HepG2 (cell line): ENCODE measurements around the gene VAMP8. TPM values are rescaled to one million over a fixed set of nuclear protein-coding genes. Genes with fewer than 3 reads are reported as not detected.

Experiments
- ATF7 ChIP-seq, 2 experiments: fragments of 450-650 bp in 1 of 2; sonication (generic) in 1 of 2; formaldehyde crosslinking in 1 of 2; IDR thresholded peaks; 2 replicates each; pipeline versions ENCODE4 v1.4.0 to v1.6.1; 2016 to 2020; ENCODE audit warnings: antibody characterized with exemption in 1 of 2, mild to moderate bottlenecking in 1 of 2, missing genetic modification reagents in 1 of 2
- BHLHE40 ChIP-seq: IDR thresholded peaks from 2 replicates; pipeline ENCODE4 v1.6.1; 2011; ENCODE audit warnings: low read length, improper control_type of control experiment
- BORCS8-MEF2B ChIP-seq: sonication (generic); formaldehyde crosslinking; IDR thresholded peaks from 2 replicates; pipeline ENCODE4 v1.8.0; 2022; ENCODE audit warnings: mild to moderate bottlenecking, missing genetic modification reagents
- BRCA1 ChIP-seq: sonication (generic); formaldehyde crosslinking; IDR thresholded peaks from 2 replicates; pipeline ENCODE4 v1.4.0; 2020; ENCODE audit warnings: missing genetic modification reagents
- ERF ChIP-seq: IDR thresholded peaks from 2 replicates; pipeline ENCODE4 v1.6.1; 2018; ENCODE audit warnings: missing biosample characterization, missing genetic modification reagents
- GABPA ChIP-seq, 2 experiments: IDR thresholded peaks; 2 replicates each; pipeline ENCODE4 v1.6.1; 2011 to 2016; ENCODE audit warnings: low read depth in 2 of 2, low read length in 1 of 2, missing biosample characterization in 1 of 2, missing genetic modification characterization in 1 of 2
- GZF1 ChIP-seq: sonication (generic); formaldehyde crosslinking; IDR thresholded peaks from 2 replicates; pipeline ENCODE4 v1.5.1; 2020; ENCODE audit warnings: mild to moderate bottlenecking, missing genetic modification reagents
- PCBP2 ChIP-seq: fragments of 200-400 bp; formaldehyde crosslinking; optimal IDR thresholded peaks from 2 replicates; pipeline ENCODE3; 2018; ENCODE audit warnings: low read length, low read depth; ENCODE audit not compliant: poor library complexity, severe bottlenecking
- RCOR2 ChIP-seq: IDR thresholded peaks from 2 replicates; pipeline ENCODE4 v1.6.1; 2016; ENCODE audit warnings: missing biosample characterization, missing genetic modification reagents
- SOX6 ChIP-seq, 2 experiments: fragments of 450-650 bp in 1 of 2; sonication (generic) in 1 of 2; formaldehyde crosslinking in 1 of 2; IDR thresholded peaks; 2 replicates each; pipeline versions ENCODE4 v1.4.0 to v1.6.1; 2017 to 2020; ENCODE audit warnings: antibody characterized with exemption in 1 of 2, mild to moderate bottlenecking in 1 of 2, missing genetic modification reagents in 1 of 2
- TBX3 ChIP-seq: fragments of 450-650 bp; IDR thresholded peaks from 2 replicates; pipeline ENCODE4 v1.6.1; 2017; ENCODE audit warnings: antibody characterized with exemption, mild to moderate bottlenecking, inconsistent platforms, borderline replicate concordance
- TMF1 ChIP-seq: sonication (generic); formaldehyde crosslinking; IDR thresholded peaks from 2 replicates; pipeline ENCODE4 v1.8.1; 2022; ENCODE audit warnings: low read depth, missing genetic modification reagents
- ZNF296 ChIP-seq: sonication (generic); formaldehyde crosslinking; conservative IDR thresholded peaks from 2 replicates; pipeline ENCODE4 v1.5.0; 2020; ENCODE audit warnings: mild to moderate bottlenecking, missing genetic modification reagents
- ZNF567 ChIP-seq: sonication (generic); formaldehyde crosslinking; IDR thresholded peaks from 2 replicates; pipeline ENCODE4 v1.8.1; 2023; ENCODE audit warnings: mild to moderate bottlenecking, missing genetic modification reagents, borderline replicate concordance
- ZNF607 ChIP-seq: sonication (generic); formaldehyde crosslinking; IDR thresholded peaks from 2 replicates; pipeline ENCODE4 v1.5.1; 2020; ENCODE audit warnings: missing genetic modification reagents, mild to moderate bottlenecking, borderline replicate concordance
- ZNF616 ChIP-seq: sonication (generic); formaldehyde crosslinking; IDR thresholded peaks from 2 replicates; pipeline ENCODE4 v1.5.0; 2020; ENCODE audit warnings: low read depth, mild to moderate bottlenecking, missing genetic modification reagents
- ZNF646 ChIP-seq: sonication (generic); formaldehyde crosslinking; IDR thresholded peaks from 2 replicates; pipeline ENCODE4 v1.9.0; 2021; ENCODE audit warnings: mild to moderate bottlenecking, missing genetic modification reagents
- ZNF678 ChIP-seq: sonication (generic); formaldehyde crosslinking; IDR thresholded peaks from 2 replicates; pipeline ENCODE4 v1.4.0; 2020; ENCODE audit warnings: mild to moderate bottlenecking, missing genetic modification reagents
- polyA plus RNA-seq, 8 experiments: library from polyadenylated mRNA; depleted of rRNA in 3 of 8; stranded (reverse) in 7 of 8; unstranded in 1 of 8; fragments of >200 nt; fragmentation: Illumina TruSeq in 4 of 8; extraction: Trizol in 4 of 8; gene quantifications; 2 replicates each; pipeline versions ENCODE4 v1.2.1 to v1.2.3, GENCODE V29; 2011 to 2016; ENCODE audit warnings: low read depth in 4 of 8, missing spikeins in 1 of 8, mixed read lengths in 1 of 8; ENCODE audit not compliant: insufficient read depth in 1 of 8
- total RNA-seq, 5 experiments: library from RNA; depleted of rRNA; stranded (reverse); fragments of >200 nt; fragmentation: Illumina TruSeq; extraction: Trizol; gene quantifications; 2 replicates each; pipeline ENCODE4 v1.2.3, GENCODE V29; 2016; ENCODE audit warnings: low read depth in 1 of 5
- TF ChIP-seq, protein P1 (sequence below): sonication (generic); formaldehyde crosslinking; IDR thresholded peaks from 2 replicates; pipeline ENCODE4 v1.8.0; 2022; ENCODE audit warnings: mild to moderate bottlenecking, missing genetic modification reagents, borderline replicate concordance

VAMP8 gene
- total and polyA plus RNA-seq, 2 of the 13 experiments (the other 11 are each of a cell fraction or from before 2014, with no cell fraction given): 83.3 to 157 TPM

GRCh38 chr2:85611217-85611704 lies 33.9 kb downstream of the VAMP8 start (continued):
- no peak for TF ChIP-seq ATF7 (IDR thresholded peaks at IDR 0.05)
- peak; percentile 16; the same call in 1 of the 2 replicates for TF ChIP-seq ATF7 (CRISPR knock-in tag; IDR thresholded peaks at IDR 0.05)
- 0 out of 2 replicates have a peak, but pooled peaks have one; percentile 14 for TF ChIP-seq ZNF567 (CRISPR knock-in tag)
- TF ChIP-seq SOX6 (IDR thresholded peaks at IDR 0.05): no peak
- no peak for TF ChIP-seq SOX6 (CRISPR knock-in tag; IDR thresholded peaks at IDR 0.05)
- 0 out of 2 replicates have a peak, but pooled peaks have one; percentile 19 for TF ChIP-seq ZNF296 (CRISPR knock-in tag)
- TF ChIP-seq RCOR2: no peak
- 0 out of 2 replicates have a peak, but pooled peaks have one; percentile 21 for TF ChIP-seq GZF1 (CRISPR knock-in tag)
- 0 out of 2 replicates have a peak, but pooled peaks have one; percentile 64 for TF ChIP-seq ZNF678 (CRISPR knock-in tag)
- TF ChIP-seq BHLHE40: no peak
- no peak for TF ChIP-seq ZNF616 (CRISPR knock-in tag)
- TF ChIP-seq PCBP2: no peak
- no peak for TF ChIP-seq BORCS8-MEF2B (CRISPR knock-in tag)
- TF ChIP-seq GABPA (IDR thresholded peaks at IDR 0.05; ENCODE audit: low read depth, low read length): no peak
- 0 out of 2 replicates have a peak, but pooled peaks have one; percentile 4 for TF ChIP-seq GABPA (CRISPR knock-in tag; IDR thresholded peaks at IDR 0.05; ENCODE audit: low read depth)
- TF ChIP-seq TMF1 (CRISPR knock-in tag): 0 out of 2 replicates have a peak, but pooled peaks have one; percentile 68
- TF ChIP-seq, protein P1, sequence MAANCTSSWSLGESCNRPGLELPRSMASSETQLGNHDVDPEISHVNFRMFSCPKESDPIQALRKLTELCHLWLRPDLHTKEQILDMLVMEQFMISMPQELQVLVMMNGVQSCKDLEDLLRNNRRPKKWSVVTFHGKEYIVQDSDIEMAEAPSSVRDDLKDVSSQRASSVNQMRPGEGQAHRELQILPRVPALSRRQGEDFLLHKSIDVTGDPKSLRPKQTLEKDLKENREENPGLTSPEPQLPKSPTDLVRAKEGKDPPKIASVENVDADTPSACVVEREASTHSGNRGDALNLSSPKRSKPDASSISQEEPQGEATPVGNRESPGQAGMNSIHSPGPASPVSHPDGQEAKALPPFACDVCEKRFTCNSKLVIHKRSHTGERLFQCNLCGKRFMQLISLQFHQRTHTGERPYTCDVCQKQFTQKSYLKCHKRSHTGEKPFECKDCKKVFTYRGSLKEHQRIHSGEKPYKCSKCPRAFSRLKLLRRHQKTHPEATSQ (CRISPR knock-in tag): no peak
- TF ChIP-seq BRCA1 (CRISPR knock-in tag): 0 out of 2 replicates have a peak, but pooled peaks have one; percentile 2
- TF ChIP-seq ZNF646 (CRISPR knock-in tag): no peak
- TF ChIP-seq TBX3: no peak
- TF ChIP-seq ZNF607: no peak
- no peak for TF ChIP-seq ERF (CRISPR knock-in tag)
